ENCODE measurements around the gene PDCD6IP. TPM values are rescaled to one million over a fixed set of nuclear protein-coding genes. Genes with fewer than 3 reads are reported as not detected.
"Not testable (repeated sequence)": the region's sequence is repeated elsewhere in the genome, so short reads cannot be mapped to it uniquely, and the experiment has no call there.

PDCD6IP gene
- total RNA-seq, 2 donors from 2014 or later: 199 to 209 TPM

DNA sequence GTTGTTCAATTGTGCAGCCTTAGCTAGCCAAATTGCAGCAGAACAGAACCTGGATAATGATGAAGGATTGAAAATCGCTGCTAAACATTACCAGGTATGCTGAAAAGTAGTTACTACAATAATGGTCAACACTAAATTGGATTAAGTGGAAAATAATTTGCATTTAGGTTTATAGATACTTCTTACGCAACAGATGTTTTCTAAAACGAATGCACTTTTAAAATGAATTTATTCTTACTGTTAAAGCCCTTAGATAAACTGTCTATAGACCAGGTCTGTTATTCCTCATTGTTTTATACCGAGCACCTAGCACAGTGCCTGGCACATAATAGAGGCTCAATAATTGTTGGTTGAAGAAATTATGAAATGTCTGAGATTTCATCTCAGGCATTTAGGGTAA is 23.6 kb downstream of the PDCD6IP start:
- Mint-ChIP-seq H3K4me3 (no peak overlapping the region), H3K4me1 (peaks cover 4% of the 10 kb centered on the region), H3K9me3 (no peaks in the 10 kb centered on the region), H3K27me3 (no peaks in the 10 kb centered on the region), H3K27ac (no peak overlapping the region), H3K36me3 (ENCODE audit: low read depth) (peaks cover 91% of the 10 kb centered on the region)
- ATAC-seq (replicated peaks): no peak

DNA sequence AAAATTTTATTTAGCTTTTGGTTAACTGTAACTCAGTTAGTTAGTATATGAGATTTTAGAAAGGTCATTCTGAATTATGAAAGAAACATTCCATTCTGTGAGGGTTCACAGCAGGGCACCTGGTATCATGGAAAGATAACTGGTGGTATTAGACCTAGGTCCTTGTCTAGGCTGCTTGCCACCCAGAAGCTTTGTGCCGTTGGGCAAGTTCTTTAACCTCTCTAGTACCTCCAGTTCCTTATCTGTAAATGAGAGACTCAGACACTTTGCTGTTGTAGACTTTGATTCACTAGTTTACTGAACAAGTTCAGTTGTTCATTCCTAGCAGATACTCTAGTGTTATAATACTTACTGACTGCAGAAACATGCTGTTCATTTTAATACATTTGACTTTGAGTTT is 25.4 kb downstream of the PDCD6IP start:
- Mint-ChIP-seq H3K9me3 (no peaks in the 10 kb centered on the region), H3K27ac (no peak overlapping the region), H3K4me1 (peaks cover 4% of the 10 kb centered on the region), H3K4me3 (no peak overlapping the region), H3K36me3 (ENCODE audit: low read depth) (peaks cover 95% of the 10 kb centered on the region), H3K27me3 (no peaks in the 10 kb centered on the region)
- no peak for ATAC-seq (replicated peaks)

DNA sequence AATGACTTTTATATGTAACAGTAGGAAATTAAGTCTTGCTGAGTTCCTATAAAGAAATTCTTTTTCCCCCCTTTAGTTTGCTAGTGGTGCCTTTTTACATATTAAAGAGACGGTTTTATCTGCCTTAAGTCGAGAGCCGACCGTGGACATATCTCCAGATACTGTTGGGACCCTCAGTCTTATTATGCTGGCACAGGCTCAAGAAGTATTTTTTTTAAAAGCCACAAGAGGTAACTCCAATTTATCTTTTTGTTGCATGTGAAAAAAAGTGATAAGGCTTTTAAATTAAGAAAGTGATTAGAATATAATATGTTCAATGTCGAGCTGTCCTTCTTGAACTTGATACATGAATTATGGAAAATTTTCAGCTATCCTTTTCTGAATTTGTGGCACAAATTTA is 26.7 kb downstream of the PDCD6IP start:
- Mint-ChIP-seq H3K4me3 (no peak overlapping the region), H3K27ac (no peak overlapping the region), H3K27me3 (no peaks in the 10 kb centered on the region), H3K9me3 (no peaks in the 10 kb centered on the region), H3K4me1 (peaks cover 10% of the 10 kb centered on the region), H3K36me3 (ENCODE audit: low read depth) (peaks cover 95% of the 10 kb centered on the region)
- no peak for ATAC-seq (replicated peaks)

GRCh38 chr3:33826206-33826605 is 27.8 kb downstream of the PDCD6IP start:
- H3K36me3 Mint-ChIP-seq (ENCODE audit: low read depth): peaks cover 95% of the 10 kb centered on the region
- no peak for ATAC-seq (replicated peaks)
- H3K9me3 Mint-ChIP-seq: no peaks in the 10 kb centered on the region
- no peaks in the 10 kb centered on the region for H3K27me3 Mint-ChIP-seq
- no peak overlapping the region for H3K4me3 Mint-ChIP-seq
- no peak overlapping the region for H3K27ac Mint-ChIP-seq
- peaks cover 16% of the 10 kb centered on the region for H3K4me1 Mint-ChIP-seq

DNA sequence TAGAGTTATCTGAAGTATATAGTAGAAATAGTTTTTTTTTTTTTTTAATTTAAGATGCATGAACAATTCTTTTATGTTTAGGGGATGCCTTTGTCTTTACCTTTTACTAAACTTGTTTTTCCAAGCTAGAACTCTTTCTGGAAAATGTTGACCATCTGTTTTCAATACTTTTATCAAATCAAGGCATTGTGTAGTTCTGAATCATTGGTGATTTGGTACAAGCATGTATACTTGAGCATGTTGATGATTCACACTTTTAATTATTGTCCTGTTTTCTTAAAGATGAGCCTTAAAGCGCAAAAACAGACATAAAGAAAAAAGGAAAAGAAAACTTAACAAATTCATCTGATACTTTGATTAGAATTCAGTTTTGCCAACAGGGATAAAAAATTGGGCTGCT is 28.3 kb downstream of the PDCD6IP start:
- Mint-ChIP-seq H3K27me3 (no peaks in the 10 kb centered on the region), H3K36me3 (ENCODE audit: low read depth) (peaks cover 95% of the 10 kb centered on the region), H3K9me3 (no peaks in the 10 kb centered on the region), H3K4me1 (peaks cover 17% of the 10 kb centered on the region), H3K4me3 (no peak overlapping the region), H3K27ac (no peak overlapping the region)
- no peak for ATAC-seq (replicated peaks)

- Mint-ChIP-seq H3K27ac (no peak overlapping the region), H3K27me3 (no peaks in the 10 kb centered on the region), H3K4me1 (peaks cover 36% of the 10 kb centered on the region), H3K36me3 (ENCODE audit: low read depth) (peaks cover 80% of the 10 kb centered on the region), H3K4me3 (no peak overlapping the region), H3K9me3 (no peaks in the 10 kb centered on the region)
- no peak for ATAC-seq (replicated peaks)
Observed at GRCh38 chr3:33829720-33830119, 31.3 kb downstream of the PDCD6IP start.

GRCh38 chr3:33831053-33831452 is 32.6 kb downstream of the PDCD6IP start:
- no peak overlapping the region for H3K4me3 Mint-ChIP-seq

DNA sequence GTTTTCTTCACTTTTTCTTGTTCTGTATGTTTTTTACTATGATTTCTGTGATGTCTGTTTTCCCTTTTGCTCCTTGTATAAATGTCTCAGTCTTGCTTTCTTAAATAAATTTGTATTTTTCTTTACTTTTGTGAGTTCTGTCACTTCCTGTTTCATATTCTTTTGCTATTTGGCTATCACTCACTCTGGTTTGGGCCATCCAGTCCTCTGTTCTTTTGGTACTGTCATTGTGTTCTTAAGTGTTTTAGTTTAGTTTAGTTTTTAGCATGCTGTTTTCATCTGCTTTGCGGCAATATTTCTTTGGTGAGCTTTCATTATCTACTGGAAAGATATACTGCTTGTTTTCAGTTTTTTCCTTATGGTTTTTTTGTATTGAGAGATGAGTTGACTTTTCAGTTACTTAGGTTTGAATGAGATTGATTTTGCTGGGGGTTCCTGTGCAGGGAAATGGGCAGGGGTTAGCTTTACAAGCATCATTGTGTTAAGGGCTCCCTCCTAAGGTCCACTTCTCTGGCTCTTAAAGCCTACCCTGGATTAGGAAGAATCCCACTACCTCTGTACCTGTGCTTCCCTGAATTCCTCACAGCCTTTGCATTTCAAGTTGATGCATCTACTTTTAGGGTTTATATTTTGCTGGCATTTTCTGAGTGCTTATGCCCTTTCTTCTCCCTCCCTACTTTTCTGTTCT is 35.1 kb downstream of the PDCD6IP start:
- Mint-ChIP-seq H3K36me3 (ENCODE audit: low read depth) (peaks cover 76% of the 10 kb centered on the region), H3K4me1 (peaks cover 36% of the 10 kb centered on the region), H3K27ac (peak overlapping the region; percentile 59), H3K4me3 (peak overlapping the region; percentile 8), H3K9me3 (no peaks in the 10 kb centered on the region), H3K27me3 (no peaks in the 10 kb centered on the region)
- ATAC-seq (replicated peaks): peak; percentile 38

More at GRCh38 chr3:33831053-33831452, 32.6 kb downstream of the PDCD6IP start:
- Mint-ChIP-seq H3K4me1 (peaks cover 36% of the 10 kb centered on the region), H3K27ac (no peak overlapping the region), H3K9me3 (no peaks in the 10 kb centered on the region), H3K27me3 (no peaks in the 10 kb centered on the region), H3K36me3 (ENCODE audit: low read depth) (peaks cover 79% of the 10 kb centered on the region)
- peak; percentile 67 for ATAC-seq (replicated peaks)

GRCh38 chr3:33834096-33834453 is 35.6 kb downstream of the PDCD6IP start:
- Mint-ChIP-seq H3K27ac (peak overlapping the region; percentile 59), H3K9me3 (no peaks in the 10 kb centered on the region), H3K27me3 (no peaks in the 10 kb centered on the region), H3K4me3 (peak overlapping the region; percentile 8), H3K36me3 (ENCODE audit: low read depth) (peaks cover 76% of the 10 kb centered on the region), H3K4me1 (peaks cover 36% of the 10 kb centered on the region)
- no peak for ATAC-seq (replicated peaks)

- H3K27ac Mint-ChIP-seq; ATAC-seq (replicated peaks); H3K27me3 Mint-ChIP-seq; H3K9me3 Mint-ChIP-seq; H3K4me3 Mint-ChIP-seq: not testable (repeated sequence)
- Mint-ChIP-seq H3K36me3 (ENCODE audit: low read depth) (peaks cover 82% of the 10 kb centered on the region), H3K4me1 (peaks cover 18% of the 10 kb centered on the region)
Observed at GRCh38 chr3:33837182-33837581, 38.8 kb downstream of the PDCD6IP start.

DNA sequence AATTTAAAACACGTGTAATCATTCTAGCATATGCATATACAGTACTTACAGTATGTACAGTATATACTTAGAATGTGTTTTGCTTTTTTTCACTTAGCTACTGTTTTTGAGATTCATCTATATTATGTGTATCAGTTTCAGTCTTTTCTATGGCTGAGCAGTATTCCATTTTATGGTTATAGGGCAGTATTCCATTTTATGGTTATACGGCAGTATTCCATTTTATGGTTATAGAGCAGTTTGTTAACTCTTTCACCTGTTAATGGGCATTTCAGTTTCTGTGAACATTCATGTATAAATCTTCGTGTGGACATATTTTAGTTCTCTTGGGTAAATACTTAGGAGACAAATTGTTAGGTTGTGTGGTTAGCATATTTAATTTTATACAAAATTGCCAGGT is 40.9 kb downstream of the PDCD6IP start:
- H3K27ac Mint-ChIP-seq: no peak overlapping the region
- H3K4me3 Mint-ChIP-seq: no peak overlapping the region
- no peaks in the 10 kb centered on the region for H3K9me3 Mint-ChIP-seq
- H3K4me1 Mint-ChIP-seq: no peaks in the 10 kb centered on the region
- no peak for ATAC-seq (replicated peaks)
- H3K36me3 Mint-ChIP-seq (ENCODE audit: low read depth): peaks cover 83% of the 10 kb centered on the region
- no peaks in the 10 kb centered on the region for H3K27me3 Mint-ChIP-seq

GRCh38 chr3:33840179-33840578 is 41.7 kb downstream of the PDCD6IP start:
- Mint-ChIP-seq H3K4me3 (no peak overlapping the region), H3K9me3 (no peaks in the 10 kb centered on the region), H3K36me3 (ENCODE audit: low read depth) (peaks cover 88% of the 10 kb centered on the region), H3K27me3 (no peaks in the 10 kb centered on the region), H3K4me1 (no peaks in the 10 kb centered on the region), H3K27ac (no peak overlapping the region)
- no peak for ATAC-seq (replicated peaks)

- no peaks in the 10 kb centered on the region for H3K9me3 Mint-ChIP-seq
- H3K27me3 Mint-ChIP-seq: no peaks in the 10 kb centered on the region
- peaks cover 30% of the 10 kb centered on the region for H3K4me1 Mint-ChIP-seq
- H3K4me3 Mint-ChIP-seq: peak overlapping the region; percentile 1
- no peak overlapping the region for H3K27ac Mint-ChIP-seq
- ATAC-seq (replicated peaks): no peak
- H3K36me3 Mint-ChIP-seq (ENCODE audit: low read depth): peaks cover 93% of the 10 kb centered on the region
Observed at GRCh38 chr3:33848624-33849347, 50.4 kb downstream of the PDCD6IP start.

GRCh38 chr3:33850599-33850998 is 52.2 kb downstream of the PDCD6IP start:
- H3K27ac Mint-ChIP-seq: peak overlapping the region; percentile 4
- H3K4me1 Mint-ChIP-seq: peaks cover 37% of the 10 kb centered on the region
- not testable (repeated sequence) for H3K9me3 Mint-ChIP-seq, H3K27me3 Mint-ChIP-seq
- ATAC-seq (replicated peaks): peak; percentile 74
- H3K4me3 Mint-ChIP-seq: peak overlapping the region; percentile 3
- peaks cover 96% of the 10 kb centered on the region for H3K36me3 Mint-ChIP-seq (ENCODE audit: low read depth)

DNA sequence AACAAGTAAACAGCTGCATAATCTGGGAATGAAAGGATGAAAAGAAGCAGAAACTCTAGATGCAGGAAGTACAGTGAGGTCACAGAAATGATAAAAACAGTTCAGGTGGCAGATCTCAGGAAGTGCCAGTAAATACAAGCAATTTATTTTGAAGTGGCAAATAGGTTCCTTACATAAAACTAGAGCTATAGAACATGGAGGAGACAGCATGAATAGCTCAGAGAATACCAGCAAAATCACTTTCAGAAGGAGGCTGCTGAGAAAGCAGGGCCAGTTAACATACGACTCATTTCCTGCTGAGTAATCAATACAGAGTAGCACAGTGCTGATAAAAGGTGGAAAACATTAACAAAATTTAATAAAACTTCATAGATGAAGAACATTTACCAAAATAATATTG is 57.0 kb downstream of the PDCD6IP start:
- Mint-ChIP-seq H3K36me3 (ENCODE audit: low read depth) (peaks cover 94% of the 10 kb centered on the region), H3K27ac (peak overlapping the region; percentile 7), H3K4me1 (peaks cover 20% of the 10 kb centered on the region)
- not testable (repeated sequence) for H3K4me3 Mint-ChIP-seq, H3K9me3 Mint-ChIP-seq, H3K27me3 Mint-ChIP-seq
- peak; percentile 88 for ATAC-seq (replicated peaks)
